NCI-H146 treated with DMSO at 0.1 percent for 48 hours (cell line): ENCODE data around the gene DCUN1D3.
A peak's percentile ranks its signal among the peaks of the same experiment; 100 is the strongest.
"Not testable (repeated sequence)": the region's sequence is repeated elsewhere in the genome, so short reads cannot be mapped to it uniquely, and the experiment has no call there.

Experiments
- DNase-seq: peaks from one replicate; lab custom pipeline; 2025; ENCODE audit not compliant: unreplicated experiment; lab: John Stamatoyannopoulos, UW

The DCUN1D3 gene, protein sequence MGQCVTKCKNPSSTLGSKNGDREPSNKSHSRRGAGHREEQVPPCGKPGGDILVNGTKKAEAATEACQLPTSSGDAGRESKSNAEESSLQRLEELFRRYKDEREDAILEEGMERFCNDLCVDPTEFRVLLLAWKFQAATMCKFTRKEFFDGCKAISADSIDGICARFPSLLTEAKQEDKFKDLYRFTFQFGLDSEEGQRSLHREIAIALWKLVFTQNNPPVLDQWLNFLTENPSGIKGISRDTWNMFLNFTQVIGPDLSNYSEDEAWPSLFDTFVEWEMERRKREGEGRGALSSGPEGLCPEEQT

DNA sequence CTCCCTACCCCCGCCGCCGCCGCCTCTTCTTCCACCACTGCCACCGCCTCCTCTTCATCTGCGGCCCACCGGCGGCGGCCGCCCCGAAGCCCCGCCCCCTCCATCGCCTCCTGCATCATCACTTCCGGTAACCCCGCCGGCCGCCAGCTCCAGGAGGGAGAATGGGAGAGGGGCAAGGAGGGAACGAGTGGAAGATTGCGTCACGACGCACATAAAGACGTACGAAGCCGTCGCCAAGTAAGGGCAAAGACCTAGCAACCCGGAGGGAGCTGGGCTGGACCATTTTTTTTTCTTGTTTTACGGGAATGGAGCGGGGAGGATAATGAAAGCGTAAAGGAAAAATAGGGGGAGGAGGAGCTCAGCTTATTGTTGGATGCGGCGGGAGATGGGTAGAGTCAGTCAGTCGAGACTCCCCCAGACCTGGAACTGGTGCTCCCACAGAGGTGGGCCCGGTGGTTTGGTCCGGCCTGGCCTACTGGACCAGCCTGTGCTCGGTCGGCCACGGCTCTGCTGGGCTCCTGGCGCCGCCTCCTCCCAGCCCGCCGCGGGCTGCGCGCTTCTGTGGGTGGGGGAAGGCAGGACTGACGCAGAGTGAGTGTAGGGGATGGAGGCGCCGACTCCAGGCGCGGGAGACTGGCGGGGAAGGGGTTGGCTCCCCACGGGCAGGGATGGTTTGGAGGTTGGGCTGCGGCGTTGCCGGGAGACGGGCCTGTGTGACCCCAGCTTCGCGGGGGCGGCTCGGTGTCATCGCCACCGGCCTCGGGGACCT is at the start of gene DCUN1D3, which contains the start of gene LYRM1:
DCUN1D3 (minus strand) TSS at position 60 of the 769 bp plus-strand sequence. CDS start 37,820 bp downstream, outside the sequence.
LYRM1 (plus strand) TSS at position 473 of the 769 bp plus-strand sequence. CDS start 14,785 bp downstream, outside the sequence.
- DNase-seq = peak; percentile 97

DNA sequence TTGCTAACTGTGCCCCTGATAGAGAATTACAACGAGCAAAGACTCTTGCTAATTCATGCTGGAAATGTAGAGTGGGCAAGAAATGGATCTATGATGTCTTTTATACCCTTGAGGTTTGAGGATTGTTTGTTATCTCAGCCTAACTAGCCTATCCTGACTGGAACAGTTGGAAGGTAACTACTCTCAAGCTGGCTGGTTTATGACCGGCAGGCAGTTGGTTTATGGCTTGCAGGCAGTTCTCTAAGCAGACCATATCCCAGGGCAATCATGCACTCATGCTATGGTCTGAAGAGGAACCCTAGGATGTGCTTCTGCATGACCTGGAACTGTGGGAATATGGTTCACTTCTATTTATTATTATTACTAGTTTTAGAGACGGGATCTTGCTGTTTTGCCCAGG is 49.5 kb upstream of the DCUN1D3 start:
- DNase-seq = no peak

DNA sequence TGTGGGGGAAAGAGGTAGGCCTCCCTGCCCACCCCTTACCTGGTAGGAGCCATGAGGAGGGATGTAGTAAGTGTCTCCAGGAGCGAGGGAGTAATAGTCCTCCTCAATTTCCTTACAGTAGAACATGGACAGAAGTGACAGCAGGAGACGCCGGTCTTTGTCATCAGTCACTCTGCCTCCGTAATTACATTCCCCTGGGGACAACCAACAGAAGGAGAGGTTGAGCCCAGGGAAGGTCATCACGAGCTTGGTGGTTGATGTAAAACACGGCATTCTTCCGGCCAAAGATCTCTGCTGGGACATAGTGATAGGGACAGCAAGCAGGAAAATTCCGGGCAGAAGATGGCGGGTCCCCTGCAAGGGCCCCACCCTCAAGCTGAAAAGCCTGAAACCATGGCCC is 48.3 kb upstream of the DCUN1D3 start:
- DNase-seq = no peak

DNA sequence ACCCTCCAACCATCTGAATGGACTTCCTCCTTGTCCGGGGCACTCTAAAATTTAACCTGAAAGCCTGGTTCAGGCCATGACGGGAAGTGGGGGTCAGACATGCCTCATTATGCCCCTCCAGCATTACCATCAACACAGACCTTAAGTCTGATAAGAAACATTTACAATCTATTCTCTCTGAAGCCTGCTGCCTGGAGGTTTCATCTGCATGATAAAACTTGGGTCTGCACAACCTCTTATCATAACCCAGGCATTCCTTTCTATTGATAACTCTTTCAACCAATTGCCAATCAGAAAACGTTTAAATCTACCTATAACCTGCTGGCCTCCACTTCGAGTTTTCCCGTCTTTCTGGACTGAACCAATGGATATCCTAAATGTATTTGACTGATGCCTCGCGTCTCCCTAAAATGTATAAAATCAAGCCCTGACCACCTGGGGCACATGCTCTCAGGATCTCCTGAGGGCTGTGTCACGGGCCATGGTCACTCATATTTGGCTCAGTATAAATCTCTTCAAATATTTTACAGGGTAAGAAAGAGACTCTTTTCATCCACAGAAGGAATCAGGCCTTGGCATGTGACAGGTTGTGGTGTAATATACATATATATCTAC is 46.0 kb upstream of the DCUN1D3 start:
- DNase-seq = no peak

DNA sequence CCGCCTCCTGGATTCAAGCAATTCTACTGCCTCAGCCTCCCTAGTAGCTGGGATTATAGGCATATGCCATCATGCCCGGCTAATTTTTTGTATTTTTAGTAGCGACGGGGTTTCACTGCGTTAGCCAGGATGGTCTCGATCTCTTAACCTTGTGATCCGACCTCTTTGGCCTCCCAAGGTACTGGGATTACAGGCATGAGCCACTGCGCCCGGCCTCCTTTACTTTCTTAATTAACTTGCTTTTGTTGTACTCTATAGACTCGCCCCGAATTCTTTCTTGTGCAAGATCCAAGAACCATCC is 45.4 kb upstream of the DCUN1D3 start:
- not testable (repeated sequence) for DNase-seq

DNA sequence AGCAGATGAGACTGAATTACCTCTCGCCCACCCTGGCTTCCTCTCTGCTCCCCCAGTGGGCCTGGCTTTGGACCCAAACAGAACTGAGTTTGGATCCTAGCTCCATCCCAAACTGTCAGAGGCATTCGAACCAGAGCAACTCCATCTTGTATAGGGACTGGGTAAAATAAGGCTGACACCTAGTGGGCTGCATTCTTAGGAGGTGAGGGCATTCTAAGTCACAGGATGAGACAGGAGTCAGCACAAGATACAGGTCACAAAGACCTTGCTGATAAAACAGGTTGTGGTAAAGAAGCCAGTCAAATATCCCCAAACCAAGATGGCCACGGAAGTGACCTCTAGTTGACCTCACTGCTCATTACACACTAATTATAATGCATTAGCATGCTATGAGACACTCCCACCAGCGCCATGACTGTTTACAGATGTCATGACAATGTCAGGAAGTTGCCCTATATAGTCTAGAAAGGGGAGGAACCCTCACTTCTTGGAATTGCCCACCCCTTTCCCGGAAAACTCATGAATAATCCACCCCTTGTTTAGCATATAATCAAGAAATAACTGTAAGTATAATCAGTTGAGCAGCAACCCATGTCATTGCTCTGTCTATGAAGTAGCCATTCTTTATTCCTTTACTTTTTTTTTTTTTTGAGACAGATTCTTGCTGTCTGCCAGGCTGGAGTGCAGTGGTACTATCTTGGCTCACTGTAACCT is 44.9 kb upstream of the DCUN1D3 start:
- no peak for DNase-seq

DNA sequence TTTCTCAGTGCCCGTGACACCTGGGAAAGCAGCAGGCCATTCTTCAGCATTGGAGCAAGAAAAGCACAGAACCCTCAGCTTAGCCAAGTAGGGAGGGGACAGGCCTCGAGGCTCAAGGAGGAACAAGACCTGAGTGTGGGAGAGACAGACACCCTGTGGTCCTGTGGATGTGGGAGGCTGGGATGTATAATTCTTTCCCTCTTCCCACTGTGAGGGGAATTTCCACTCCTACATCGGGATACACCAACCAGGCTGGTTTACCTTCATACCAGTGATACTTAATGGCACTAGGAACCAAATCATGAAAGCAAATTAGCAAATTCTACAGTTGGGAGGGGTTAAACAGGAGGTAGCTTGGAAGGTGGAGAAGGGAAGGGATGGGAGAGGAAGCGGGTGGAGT is 42.1 kb upstream of the DCUN1D3 start:
- DNase-seq = no peak

DNA sequence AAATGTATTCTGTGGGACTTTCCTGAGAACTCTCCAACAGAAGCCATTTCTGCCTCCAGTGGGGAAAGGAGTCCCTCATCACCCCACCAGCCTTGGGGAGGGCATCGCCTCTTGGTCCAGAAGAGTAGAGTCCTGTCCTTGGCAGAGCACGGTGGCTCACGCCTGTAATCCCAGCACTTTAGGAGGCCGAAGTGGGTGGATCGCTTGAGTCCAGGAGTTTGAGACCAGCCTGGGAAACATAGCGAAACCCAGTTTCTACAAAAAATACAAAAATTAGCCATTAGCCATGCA is 41.4 kb upstream of the DCUN1D3 start:
- no peak for DNase-seq

DNA sequence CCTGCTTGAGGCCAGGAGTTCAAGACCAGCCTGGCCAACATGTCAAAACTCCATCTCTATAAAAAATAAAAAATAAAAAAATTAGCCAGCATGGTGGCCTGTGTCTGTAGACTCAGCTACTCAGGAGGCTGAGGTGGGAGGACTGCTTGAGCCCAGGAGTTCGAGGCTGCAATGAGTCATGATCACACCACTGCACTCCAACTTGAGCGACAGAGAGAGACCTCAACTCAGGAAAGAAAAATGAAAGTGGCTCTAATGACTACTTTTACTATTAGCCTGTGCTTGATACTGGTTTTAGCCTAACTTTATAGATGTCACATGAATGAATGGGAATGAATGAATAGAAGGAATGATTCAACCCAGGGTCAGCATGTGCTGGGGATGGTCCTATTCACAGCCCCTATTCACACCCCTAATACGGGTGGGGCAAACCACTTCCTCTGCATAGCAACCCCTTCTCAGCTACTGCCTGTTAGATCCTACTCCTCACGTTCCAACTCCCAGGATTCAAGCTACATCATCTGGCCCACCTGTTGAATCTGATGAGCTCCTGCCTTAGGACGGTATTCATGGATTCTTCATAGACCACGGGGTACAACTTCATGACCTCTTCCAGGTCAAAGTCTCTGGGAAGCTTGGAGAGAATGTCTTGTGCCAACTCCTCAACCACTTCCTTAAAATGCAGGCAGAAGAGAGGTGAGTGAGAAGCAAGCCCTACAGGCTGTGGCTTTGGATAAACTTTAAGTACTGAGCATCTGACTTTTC is 40.9 kb upstream of the DCUN1D3 start:
- DNase-seq = no peak

DNA sequence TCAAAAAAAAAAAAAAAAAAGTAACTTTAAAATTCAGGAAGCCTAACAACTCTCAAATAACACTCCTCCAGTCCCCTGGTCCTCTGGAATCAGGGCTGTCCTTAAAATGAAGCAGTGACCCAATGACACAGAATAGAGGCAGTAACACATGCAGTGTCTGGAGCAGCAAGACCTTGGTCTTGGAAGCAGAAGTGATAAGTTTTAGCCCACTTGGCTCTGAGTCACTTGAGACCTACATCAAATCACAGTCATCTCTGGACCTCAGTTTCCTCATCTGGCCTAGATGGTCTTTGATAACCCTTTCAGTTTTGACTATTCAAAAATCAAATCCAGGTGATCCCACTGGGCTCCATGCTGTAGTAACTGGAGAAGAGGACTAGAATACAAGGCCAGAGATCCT is 39.5 kb upstream of the DCUN1D3 start:
- DNase-seq = no peak

DNA sequence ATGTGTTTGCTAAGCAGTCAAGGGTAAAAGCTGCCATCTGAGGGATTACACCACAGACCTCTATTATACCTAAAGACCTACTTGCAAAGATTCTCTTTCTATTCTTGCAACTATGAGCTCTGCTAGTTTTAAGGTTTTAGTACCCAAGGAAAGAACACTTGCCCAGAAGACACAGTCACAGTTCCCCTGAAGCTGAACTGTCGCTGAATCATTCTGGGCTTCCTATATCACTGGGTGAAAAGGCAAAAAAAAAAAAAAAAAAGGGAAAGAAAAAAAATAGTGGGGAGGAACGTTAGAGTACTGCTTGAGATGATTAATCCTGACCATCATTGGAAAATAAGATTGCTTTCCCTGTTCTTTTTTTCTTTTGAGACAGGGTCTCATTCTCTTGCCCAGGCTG is 38.3 kb upstream of the DCUN1D3 start:
- DNase-seq = no peak

DNA sequence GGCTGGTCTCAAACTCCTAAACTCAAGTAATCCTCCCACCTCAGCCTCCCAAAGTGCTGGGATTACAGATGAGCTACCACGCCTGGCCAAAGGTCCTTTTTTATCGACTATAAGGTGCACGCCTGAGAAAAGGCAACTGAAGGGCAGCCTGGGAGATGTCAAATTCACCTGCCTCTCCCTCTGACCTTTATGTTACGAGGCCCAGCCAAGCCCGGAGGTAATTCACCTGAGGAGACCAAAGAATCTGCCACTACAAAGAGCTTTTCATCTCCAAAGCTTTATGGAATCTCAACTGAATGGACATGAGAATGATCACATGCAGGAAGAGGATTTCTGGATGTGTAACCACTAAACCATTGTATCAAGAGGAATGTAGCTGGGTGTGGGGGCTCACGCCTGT is 37.6 kb upstream of the DCUN1D3 start:
- DNase-seq = no peak

DNA sequence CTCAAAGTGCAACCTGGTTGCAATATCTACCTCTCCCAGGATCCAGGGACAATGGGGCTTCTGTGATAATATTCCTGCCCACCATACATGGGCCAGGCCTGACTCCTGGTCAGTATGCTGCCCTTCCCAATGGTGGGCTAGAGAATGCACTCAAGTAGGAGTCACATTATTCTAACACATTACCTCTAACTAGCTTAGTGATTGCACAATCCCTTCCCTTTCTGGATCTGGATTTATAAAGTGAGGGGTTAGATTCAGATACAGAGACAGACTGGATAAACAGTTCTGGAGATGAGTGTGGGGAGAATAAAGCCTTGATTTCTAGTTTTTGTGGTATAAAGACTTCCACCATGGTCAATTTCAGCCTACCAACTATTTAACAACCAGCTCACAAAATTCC is 33.4 kb upstream of the DCUN1D3 start:
- DNase-seq = no peak

DNA sequence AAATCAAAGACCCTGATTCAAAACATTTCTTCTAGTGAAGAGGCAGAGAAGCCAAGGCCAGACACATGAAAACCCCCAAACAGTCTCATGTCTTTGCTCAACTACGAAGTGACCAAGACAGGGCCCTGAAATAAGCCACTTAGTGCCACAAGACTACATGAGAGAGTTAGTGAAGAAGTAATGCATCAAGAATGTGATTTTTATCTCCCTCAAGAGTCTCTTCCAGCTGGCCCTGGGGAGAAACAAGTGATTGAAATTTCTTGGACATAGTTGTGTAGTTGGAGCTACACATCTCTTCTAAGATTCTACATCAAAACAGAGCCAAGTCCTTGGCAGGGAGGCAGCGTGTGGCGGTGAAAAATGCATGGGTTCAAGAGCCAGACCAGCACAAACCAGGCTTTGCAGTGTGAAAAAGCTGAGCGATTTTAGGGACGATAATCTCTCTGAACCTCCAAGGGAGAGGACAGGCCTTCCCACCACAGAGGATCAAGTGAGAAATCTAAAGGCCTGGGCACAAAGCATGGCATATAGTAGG is 31.0 kb upstream of the DCUN1D3 start:
- DNase-seq = no peak

DNA sequence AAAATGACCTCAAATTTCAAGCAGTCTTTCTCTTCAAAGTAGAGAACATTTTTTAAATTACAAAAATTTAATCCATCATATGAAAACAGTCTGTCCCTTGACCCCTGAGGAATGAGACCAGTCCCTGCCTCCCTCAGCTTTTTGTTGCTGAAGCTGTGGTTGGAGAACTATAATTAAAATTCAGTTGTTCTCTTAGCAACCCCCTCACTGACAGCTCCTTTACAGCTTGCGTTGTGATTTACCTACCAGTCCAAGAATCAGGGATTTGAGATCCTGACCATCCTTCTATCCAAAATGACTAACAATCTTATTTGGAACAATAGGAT is 30.2 kb upstream of the DCUN1D3 start:
- no peak for DNase-seq

DNA sequence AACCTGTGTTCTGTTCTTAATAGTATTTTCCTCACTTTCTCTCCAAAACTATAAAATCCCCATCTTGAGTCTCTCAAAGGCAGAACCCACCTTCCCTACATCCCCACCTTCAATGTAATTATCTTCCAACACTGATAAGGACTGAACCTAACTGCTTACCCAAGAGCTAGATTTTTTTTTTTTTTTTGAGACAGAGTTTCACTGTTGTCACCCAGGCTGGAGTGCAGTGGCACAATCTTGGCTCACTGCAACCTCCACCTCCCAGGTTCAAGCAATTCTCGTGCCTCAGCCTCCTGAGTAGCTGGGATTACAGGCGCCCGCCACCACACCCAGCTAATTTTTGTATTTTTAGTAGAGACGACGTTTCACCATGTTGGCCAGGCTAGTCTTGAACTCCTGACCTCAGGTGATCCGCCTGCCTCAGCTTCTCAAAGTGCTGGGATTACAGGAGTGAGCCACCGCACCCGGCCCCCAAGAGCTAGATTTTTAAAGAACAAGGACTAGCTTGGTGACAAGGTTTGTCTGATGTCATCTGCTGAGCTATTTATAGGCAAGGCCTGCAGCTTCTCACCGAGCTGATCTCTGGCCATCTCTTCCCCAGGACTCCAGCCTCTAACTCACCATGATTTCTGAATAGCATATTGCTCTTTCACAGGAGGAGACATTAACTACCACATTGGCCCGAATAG is 29.7 kb upstream of the DCUN1D3 start:
- not testable (repeated sequence) for DNase-seq

DNA sequence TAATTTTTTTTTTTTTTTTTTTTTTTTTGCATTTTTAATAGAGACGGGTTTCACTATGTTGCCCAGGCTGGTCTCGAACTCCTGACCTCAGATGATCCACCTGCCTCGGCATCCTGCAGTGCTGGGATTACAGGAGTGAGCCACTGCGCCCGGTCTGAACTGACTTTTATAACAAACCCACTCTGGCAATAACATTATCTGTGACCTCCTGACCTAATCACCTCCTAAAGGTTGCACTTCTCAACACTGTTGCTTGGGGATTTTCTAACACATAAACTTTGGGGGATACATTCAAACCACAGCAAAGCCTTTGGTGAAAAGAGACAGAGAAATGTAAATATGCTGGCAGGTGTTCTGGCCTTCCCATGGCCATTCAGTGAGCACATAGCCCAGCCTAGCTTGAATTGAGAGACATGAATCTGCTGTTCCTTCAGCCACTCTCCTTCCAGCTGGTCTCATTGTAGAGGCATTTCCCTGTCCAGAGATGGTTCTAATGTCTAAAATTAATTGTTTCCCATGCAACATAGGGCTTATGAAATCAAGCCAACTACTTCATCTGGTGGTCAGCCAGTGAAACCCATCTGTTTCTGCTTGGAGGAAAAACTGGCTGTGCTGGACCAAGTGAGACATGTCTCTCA is 28.7 kb upstream of the DCUN1D3 start:
- DNase-seq = no peak

DNA sequence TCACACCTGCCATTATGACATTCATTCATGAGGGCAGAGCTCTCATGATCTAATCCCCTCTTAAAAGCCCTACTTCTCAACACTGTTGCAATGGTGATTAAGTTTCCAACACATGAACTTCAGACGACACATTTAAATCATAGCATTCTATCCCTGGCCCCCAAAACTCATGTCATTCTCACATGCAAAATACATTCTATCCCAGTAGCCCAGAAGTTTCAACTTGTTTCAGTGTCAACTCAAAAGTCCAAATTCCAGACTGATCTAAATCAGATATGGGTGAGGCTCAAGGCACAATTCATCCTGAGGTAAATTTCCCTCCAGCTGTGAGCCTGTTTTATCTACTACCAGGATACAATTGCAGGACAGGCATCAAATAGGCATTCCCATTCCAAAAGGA is 25.6 kb upstream of the DCUN1D3 start:
- no peak for DNase-seq

DNA sequence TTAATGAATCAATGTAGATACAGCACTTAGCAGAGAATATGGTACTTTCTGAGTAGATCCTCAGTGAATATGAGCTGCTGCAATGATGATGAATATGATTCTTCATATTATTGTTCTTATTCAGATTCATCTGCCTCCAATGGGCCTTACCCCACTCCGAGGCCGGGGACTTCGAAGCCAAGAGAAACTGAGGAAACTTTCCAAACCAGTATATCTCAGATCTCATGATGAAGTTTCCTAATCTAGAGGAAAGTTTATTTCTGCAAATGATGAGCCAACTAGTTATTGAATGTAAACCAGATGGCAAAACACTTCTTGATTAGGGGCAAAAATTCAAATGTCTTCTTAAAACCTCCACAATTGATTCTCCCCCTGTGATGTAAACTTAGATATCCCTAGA is 23.7 kb upstream of the DCUN1D3 start:
- DNase-seq = no peak

DNA sequence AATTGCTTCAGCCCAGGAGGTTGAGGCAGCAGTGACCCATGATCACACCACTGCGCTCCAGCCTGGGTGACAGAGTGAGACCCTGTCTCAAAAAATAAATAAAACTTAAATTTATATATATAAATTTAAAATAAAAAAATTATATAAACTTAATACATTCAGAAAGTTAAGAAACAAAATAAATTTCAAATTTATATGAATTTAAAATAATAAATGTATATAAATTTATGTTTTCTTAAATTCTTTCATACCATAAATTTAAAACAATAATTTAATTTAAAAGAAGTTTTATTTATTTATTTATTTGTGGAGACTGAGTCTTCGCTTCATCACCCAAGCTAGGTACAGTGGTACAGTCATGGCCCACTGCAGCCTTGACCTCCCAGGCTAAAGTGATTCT is 20.6 kb upstream of the DCUN1D3 start:
- no peak for DNase-seq
